ENCODE measurements around the gene RAPH1.

RAPH1 gene

DNA sequence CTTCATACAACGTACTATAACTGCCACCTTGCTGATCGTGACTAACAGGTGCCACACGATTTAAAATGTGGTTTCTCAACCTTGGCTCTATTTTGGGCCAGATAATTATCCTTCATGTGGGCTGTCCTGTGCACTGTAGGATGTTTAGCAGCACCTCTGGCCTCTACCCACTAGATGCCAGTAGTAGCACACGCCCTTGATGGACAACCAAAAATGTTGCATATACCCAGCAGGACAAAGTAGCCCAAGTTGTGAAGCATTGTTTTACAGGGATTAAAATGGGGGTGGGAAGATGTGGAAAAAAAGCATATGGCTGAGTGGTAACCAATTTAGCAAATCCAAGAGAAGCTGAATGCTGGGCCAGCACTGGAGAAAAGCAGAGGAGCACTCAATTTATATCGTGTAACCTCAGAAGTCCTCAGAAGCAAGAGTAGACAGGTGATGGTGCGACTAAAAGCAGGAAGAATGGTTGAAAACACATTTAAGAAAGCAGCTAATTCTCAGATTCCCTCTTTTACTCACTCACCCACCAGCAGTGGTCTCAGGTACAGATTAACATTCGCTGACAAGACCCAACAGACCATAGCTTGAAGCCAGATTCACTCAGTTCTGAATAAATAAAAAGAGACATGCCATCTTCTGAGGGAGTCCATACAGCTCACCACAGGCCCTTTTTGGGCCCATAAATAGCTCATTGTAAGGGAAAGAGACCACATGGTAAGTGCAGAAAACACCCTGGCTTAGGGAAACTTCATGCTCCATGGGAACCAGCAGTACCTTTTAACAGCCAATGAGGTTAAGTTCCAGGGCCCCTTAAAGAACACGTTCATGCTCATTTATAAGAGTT lies 50.6 kb downstream of the RAPH1 start:
- DNase-seq: no peak

DNA sequence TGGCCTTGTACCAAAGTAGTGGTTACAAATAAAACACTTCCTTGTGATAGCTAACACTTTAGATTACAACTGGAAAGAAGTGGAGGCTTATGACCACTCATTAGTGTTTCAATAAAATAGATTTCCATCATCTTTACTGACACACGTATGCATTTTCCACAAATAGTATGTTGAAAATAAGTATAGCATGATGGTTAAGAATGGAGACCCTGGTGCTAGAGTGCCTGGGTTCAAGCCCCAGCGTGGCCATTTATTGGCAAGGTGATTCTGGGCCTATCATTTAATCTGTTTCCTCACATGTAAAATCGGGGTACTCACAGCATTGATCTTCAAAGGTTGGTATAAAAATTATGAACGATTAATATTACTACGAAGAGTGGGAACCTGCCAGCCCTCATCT lies 54.5 kb downstream of the RAPH1 start:
- DNase-seq: no peak

DNA sequence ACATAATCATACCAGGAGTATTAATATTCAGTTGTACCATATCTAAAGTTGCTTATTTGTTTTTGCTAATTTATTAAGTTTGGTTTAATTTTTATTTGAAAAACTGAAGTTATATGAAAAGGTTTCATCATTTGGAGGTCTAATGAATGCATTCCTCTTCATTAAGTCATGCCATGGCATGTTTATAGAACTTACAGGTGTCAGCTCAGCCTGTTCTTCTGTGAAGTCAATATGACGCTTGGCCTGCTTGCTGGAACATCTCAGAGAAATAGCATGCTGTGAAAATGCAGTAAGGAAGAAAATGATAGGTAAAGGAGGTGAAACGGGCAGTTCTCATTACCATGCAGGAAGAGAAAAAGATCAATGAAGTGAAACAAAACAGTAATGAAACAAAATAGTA lies 58.2 kb downstream of the RAPH1 start:
- no peak for DNase-seq

DNA sequence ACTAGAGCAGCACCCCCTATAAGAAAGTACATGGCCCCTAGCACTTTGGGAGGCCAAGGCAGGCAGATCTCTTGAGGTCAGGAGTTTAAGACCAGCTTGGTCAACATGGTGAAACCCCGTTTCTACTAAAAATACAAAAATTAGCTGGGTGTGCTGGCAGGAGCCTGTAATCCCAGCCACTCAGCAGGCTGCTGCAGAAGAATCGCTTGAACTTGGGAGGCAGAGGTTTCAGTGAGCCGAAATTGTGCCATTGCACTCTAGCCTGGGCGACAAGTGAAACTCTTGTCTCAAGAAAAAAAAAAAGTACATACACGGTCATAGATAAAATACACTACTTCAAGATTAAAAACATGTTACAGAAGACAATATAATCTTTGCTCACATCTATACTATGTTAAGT lies 63.8 kb downstream of the RAPH1 start:
- DNase-seq: no peak

DNA sequence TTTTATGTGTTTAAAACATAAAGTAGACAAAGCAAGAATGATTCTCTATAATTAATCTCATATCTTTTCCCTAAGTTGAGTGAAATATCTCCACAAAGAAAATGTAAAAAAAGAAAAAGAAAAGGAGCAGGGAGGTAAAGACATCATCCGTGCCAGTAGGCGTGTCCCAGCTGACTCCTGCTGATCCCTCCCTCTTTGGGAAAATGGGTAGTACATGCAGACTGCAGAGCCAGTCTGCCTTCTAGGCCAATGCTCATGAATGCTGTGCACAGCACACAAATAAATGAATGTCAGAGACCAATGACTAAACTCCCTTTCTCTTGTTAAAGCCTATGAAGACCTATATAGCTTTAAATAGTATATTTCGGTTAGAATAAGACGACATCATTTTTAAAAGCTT lies 64.7 kb downstream of the RAPH1 start:
- no peak for DNase-seq

DNA sequence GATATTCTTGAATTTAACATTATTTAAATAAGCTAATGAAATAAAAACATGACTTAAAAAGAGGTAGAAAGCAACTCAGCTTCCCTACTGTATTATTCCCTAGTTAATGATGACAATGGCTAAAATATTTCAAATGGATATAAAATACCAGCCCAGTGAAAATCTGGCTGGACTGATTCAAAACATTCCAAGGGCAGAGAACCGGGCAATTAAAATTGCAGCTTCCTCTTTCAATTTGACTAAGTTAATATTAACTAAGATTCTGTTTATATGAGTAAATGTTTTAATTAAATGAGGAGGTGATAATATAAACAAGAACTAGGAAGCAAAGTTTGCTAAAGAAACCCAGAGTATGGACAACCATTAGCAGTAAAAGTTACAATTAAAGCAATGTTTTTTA lies 65.6 kb downstream of the RAPH1 start:
- no peak for DNase-seq

DNA sequence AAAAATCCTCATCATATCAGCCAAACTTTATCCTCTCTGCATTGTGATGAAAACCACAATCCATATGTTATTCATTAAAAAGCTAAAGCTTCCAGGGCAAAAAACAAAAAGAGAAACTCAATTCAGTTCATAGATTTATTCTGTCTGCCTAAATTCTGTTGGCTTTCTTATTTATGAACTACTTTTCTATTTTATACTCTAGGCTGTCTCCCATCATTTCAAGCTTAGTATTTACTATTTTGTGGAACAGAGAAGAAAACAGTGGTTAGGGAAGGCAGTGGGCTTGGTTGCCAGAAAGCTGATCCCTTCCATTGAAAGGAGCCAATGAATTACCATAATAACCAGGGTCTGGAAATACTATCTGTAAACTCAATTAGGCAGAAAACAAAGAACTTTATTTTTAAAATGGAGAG lies 71.8 kb downstream of the RAPH1 start:
- DNase-seq: no peak

DNA sequence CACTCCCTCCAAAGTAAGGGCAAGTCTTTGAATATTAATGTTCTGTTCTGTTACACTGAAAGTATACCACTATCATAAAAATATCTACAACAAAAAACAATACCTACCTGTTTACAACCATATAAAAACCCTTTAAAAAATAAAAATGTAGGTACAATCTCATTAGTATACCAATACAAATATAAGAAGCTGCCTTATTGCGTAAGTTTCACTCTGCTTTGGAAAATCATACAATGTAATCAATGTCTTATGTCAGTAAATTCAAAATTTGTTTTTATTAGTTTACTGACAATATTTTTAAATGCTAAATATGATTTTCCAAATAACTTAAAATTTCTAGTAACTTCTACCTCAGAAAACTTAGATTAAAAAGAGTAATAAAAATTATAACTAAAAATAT lies 72.8 kb downstream of the RAPH1 start:
- DNase-seq: no peak

DNA sequence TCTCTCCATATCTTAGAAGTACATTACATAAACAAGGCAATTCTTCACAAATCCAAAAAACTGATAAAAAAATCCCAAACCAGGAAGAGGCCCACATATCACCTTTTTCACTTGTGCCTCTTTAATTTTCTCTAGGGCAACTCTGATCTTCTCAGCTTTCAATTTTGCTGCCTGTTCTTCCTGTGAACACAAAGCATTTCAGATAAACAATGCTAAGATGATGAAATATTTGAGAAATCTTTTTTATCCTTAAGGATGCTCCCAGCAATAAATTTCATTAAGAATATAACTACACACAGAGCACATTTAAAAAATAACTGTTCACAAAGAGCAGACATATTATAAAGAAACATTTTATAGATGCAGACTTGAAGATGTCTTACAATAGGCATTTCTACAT lies 73.4 kb downstream of the RAPH1 start:
- DNase-seq: no peak

DNA sequence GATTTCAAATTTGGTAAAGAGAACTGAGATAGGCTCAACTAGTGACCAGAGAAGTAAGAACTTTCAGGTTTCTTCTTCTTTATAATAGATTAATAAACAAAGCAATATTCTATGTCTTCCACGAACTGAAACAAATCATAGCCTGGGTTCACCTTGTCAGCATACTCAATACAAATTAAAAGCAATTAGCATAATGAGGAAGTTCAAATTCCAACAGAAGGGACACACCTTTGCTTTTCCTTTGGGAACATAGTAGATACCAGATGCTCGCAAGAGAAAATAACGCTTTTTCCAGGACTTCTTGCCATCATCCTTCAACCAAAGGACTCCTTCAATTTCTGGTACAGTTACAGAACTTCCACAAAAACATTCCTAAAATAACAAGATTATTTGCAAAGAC lies 79.9 kb downstream of the RAPH1 start:
- DNase-seq: no peak

DNA sequence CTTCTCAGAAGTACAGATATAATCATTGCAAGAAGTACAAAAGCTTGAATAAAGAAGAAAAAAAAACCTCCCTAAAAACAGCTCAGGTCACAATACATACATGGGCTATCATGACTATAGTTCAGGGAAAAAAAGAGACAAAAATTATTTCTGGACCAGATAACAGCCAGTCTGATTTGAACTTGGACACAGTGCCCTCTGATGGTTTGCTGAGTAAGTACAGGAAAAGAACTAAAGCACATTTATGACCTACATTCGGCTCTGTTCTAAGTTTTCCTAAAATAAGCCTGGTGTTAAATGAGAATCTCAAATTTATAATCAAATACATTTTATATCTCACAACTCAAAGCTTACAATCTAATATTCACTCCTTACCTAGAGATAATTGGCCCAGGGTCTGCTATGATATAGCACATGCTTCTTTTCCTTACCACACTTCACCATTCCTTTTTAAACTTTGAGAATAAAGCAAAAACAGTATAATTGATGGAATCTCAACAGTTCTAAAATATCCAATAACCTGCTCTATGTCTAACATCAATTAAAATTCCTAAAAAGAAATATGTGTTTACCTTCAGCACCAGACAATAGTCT lies 81.1 kb downstream of the RAPH1 start:
- peak; percentile 39 for DNase-seq

DNA sequence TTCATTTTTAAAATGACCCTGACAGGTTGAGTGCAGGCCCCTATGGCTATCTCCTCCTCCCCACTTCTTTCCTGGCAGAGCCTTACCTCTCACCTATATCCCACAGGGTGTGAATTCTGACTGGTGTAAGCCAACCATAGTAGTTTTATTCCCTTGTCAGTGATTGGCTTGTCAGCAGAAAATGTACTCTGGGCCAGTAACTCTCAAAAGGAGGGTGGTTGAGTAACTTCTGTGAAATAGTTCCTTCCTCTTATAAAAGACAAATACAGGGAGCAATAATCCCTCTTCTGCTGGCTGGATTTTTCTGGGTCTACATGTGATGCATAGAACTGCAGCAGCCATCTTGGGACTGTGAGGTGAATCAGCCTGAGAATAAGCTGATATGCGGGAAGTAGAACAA lies 83.4 kb downstream of the RAPH1 start:
- DNase-seq: no peak

DNA sequence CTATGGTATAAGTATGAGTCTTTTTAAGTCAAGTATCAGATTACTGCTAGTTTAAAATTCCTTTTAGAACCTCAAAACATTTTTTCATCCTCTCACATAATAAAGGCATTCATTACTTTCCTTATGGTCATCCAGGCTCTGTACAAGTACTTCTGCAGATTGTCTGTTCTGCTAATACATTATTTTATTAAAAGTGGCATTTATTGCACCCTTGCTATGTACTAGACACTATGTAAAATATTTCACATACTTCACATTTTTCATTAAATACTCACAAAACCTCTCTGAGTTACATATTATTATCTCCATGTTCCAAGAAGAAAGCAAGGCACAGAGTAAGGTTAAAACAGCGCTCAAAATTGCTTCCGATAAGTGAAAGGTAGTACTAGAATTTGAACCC lies 84.1 kb downstream of the RAPH1 start:
- no peak for DNase-seq

DNA sequence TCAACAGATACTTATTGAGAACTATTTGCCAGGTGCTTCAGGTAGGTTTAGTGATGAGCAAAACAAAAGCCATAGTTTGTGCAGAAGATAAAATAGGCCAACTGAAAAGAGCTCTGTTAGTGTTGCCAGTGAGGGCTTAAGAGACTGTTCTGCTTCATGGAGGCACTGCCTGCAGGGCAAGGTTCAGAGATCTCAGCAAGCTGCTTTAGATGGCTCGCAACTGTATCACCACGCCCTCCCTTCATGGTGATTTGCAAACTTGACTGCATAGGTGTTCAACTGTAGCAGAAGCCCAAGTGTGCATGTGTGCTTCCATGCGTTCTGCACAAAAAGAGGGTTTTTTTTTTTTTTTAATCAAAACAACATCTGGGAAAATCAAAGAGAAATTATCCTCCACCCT lies 84.5 kb downstream of the RAPH1 start:
- no peak for DNase-seq

DNA sequence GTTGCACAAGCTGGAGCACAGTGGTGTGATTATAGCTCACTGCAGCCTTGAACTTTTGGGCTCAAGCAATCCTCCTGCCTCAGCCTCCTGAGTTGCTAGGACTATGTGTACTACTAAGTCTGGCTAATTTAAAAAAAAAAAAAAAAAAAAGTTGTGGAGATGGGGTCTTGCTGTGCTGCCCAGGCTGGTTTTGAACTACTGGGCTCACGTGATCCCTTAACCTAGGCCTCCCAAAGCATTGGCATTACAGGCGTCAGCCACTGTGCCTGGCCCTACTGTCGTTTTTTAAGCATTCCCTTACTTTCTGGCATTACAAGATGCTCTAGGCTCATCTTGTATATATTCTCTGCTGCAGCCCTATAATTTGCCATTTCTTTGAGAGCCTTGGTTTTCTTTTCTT lies 88.3 kb downstream of the RAPH1 start:
- DNase-seq: no peak

DNA sequence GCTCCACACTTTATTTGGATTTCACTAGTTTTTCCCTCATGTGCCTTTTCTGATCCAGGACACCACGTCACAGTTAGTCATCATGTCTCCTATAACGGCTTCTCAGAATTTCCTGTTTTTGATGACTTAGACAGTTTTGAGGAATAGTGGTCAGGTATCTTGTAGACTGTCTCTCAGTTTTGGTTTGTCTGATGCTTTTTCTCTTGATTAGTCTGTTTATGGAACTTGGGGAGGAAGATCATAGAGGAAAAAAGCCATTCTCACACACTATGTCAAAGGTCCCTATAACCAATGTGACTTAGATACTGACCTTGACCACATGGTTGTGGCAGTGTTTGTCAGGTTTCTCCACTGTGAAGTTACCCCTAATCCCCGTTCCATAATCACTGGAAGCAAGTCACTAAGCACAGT lies 89.0 kb downstream of the RAPH1 start:
- DNase-seq: no peak

DNA sequence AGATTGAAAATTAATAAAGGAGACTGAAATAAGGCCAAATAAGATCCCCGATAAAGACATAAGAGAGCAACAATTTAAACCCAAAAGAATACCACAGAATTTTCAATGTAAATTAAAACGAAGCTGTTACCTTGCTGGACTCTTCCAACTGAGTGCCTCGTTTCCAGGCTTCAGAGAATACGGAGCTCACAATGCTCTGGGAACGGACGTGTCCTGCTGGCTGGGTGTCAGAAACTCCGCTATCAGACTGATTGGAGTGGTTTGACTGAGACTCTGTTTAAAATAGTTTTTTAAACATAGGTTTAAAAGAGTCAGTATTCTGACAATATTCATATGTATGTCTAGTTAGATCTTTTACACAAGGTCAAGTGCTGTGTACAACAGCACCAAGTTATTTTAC lies 90.4 kb downstream of the RAPH1 start:
- no peak for DNase-seq

DNA sequence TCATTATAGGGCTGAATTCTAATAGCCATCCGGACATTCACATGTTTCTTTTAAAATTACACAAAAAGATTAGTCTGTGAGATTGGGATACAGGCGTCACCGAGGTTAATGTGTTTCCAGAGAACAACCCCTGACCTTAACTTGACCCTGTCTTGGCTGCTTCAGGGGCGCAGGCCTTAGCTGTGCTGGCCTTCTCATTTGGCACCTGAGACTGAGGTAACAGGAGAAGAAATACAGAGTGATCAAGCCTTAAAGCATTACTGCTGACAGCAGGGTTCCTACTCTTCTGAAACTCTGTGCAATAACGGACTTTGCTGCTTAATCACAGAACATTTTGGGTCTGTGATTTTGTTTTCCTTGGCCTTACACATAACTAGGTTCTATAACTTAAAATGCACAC lies 92.6 kb downstream of the RAPH1 start:
- no peak for DNase-seq

DNA sequence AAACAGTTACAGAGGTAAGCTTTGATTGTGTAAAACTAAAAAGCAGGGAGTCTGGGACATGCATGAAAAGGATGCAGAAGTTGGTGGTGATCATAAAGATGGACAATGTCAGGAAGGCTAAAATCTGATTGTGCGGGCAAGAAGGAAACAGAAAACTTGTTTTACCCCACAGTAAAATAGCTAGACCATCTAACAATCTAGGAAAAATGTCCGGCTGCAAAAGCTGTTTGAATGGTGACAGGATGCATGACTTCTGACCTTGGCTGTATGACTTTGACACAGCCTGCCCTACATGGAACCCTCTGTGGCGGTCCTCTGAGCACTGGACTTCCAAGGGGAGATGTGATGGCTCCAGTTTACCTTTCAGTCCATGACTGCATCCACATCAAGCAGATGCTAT lies 93.6 kb downstream of the RAPH1 start:
- DNase-seq: no peak

DNA sequence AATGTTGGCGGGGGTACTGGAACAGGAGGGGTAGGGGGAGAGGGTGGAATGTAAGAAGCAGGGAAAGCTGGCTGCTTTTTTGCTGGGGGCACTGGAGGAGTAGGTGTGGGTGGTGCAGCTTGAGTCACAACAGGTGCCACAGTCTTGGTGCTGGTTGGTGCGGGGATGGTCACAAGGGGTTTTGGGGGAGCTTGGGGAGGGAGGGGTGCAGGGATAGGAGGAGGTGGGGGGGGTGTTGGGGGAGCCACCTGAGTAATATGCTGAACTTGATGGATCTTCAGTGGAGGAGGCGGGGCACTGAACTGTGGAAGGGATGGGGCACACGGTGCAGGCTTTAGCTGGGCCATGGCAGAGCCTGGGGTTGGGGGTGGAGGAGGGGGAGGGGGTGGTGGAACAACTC lies 94.4 kb downstream of the RAPH1 start:
- DNase-seq: no peak

DNA sequence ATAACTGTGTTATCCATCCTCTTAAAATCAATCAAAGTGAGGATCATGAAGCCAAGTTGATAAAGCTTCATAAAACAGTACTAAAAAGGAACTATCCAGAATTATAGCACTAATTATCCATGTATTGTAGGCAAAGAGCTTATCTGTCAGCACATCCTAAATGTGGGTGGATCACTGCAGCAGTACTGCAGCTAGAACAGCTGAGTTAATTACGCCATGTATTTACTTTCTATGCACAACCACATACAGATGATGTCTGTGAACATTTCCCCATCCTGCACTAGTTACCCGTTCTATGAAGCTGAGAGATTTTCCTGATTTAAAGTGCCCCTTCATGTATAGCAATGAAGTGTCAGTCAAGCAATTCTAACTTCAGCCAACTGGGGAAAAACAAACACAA lies 96.6 kb downstream of the RAPH1 start:
- no peak for DNase-seq

DNA sequence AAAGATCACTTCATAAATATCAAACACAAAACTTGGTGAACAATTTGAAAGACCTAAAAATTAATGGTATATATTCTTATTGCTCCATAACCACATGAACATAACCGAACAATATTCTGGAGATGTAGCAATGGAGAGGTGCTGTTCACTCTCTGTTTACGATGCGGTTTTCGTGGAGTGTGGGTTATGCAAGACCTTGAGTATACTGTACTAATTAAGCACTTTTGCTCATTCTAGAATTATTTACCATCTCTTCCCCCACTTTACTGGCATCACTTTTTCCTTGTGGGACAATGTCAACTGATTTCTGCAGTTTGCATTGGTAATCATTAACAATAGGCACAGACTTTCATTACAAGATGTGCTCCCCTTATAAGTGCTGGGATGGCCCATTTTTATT lies 97.6 kb downstream of the RAPH1 start:
- no peak for DNase-seq

DNA sequence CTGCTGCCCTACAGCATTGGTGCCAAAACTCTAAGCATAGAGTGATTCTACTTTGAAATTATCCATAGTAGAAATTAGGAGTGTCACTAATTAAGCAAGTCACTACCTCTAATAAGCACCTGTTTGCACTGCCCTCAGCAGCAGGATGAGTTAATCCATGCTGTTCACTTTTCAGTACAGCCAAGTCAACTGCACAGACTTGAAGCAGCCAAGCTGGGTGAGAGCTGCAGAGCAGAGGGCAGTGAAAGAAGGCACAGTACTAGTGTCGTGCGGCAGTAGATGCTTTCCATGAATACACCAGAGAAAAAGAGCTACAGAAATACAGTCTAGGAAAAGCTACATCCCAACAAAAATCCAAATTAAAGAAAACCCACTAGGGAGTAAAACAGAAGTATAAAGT lies 98.6 kb downstream of the RAPH1 start:
- DNase-seq: no peak

DNA sequence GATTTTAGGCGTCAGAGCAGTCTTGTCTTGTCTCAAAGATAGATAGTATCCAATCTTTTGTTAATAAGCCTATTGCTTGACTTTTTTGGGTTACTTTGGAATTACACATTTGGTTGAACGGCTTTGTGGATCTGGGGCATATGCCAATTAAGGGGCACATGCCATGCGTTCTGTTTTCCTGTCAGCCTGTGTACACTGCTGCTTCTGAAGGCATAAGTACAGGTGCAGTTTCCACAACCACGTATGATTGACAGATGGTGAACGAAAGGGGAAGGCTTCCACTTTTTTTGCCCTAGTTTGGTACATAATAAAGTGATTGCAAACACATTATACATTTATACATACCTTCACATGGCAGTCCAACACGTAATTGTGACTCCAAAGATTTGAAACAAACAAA lies 102.3 kb downstream of the RAPH1 start:
- DNase-seq: no peak
